GM21619 (cell line): Measurements from ENCODE around the gene GPR101.
A peak's percentile ranks its signal among the peaks of the same experiment; 100 is the strongest.

Experiments
- ATAC-seq: cut with Tn5 transposase; IDR thresholded peaks from one replicate; pipeline ENCODE4 v1.9.1; 2021; ENCODE audit not compliant: unreplicated experiment

GPR101 gene

DNA sequence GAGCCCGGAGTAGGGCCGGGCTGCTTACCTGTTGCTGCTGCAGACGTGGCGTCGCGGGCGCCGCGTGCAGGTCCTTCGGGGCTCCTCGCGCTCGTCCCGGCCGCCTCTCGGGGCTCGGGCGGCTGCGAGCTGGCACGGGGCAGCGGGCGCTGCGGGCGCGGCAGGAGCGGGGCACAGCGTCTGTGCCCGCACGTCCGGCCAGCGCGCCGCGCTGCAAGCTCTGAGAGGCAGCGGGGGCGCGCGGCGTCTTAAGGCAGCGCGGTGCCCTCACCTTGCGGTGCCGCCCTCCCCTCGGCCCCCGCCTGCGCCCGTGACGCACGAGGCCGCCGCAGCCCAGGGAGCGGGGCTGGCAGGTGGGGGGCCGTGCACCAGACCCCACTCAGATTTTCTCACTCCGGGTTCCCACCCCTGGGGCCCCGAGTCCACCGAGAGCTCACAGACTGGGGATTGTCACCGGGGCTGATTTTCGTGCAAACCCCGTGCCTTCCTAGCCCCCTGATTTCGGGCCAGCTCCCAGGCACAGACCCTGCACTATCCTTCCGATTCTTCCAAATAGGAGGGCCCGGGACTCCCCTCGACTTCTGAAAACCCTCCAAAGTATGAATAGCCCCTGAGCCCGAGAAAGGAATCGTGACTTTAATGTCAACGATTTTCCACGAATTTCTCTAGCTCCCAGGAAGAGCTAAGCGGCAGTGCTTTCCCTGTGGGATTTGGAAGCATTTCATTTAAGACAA, at the start of gene GPR101:
Gene GPR101, minus strand, starts transcription at position 222 of the 734 bp plus-strand sequence. CDS start 2,321 bp downstream, outside the sequence.
- ATAC-seq: no peak

DNA sequence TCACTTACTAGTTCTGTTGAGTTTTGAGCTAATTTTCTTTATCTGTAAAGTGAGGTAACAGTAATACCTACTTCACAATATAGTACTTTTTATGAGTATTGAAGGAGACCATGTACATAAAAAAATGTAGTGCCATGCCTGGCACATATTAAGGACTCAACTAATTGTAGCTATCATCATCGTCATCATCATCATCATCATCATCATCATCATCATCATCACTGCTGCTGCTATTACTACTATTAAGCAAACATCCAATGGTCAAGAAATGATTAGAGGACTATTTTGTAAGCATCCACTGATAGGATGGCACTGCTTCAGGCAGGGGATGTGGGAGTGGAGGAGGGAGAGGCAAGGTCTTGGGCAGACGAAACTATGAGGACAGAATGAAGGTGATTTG, 47.4 kb upstream of the GPR101 start:
- ATAC-seq: no peak

- no peak for ATAC-seq
Measured at GRCh38 chrX:137072396-137072795, 38.6 kb upstream of the GPR101 start.

- ATAC-seq: no peak
Measured at GRCh38 chrX:137071596-137071995, 37.8 kb upstream of the GPR101 start.

- no peak for ATAC-seq
Measured at GRCh38 chrX:137067147-137067546, 33.4 kb upstream of the GPR101 start.

GRCh38 chrX:137062915-137063617, 29.3 kb upstream of the GPR101 start:
- no peak for ATAC-seq

- ATAC-seq: no peak
Measured at GRCh38 chrX:137058339-137059127, 24.7 kb upstream of the GPR101 start.

DNA sequence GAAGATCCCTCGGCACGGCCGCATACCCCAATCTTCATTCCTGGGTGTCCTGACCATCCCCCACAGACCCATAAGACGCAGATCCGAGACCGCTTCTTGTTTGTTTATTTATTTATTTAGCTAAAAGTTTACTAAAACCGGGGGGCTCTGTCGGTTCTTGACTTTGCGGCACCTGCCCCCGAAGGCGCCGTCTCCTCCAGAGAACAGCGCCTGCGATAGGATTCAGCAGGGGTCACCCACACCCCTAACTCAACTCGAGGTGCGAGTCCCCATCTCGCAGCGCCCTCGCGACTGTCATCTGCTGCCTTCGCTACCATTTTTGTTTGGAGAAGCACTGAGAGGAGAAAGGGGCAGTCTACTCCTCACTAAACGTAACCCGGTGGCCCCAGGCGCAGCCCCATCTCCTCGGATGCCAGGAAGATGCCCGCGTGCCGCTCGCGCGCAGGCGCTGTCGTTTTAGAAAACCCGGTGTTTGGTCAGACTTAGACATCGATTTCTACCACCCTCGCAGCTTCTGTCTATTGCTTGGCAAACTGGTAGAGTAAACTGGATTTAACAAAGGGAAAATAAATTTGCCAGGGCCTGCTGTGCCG, 18.9 kb upstream of the GPR101 start:
- peak; percentile 16 for ATAC-seq

DNA sequence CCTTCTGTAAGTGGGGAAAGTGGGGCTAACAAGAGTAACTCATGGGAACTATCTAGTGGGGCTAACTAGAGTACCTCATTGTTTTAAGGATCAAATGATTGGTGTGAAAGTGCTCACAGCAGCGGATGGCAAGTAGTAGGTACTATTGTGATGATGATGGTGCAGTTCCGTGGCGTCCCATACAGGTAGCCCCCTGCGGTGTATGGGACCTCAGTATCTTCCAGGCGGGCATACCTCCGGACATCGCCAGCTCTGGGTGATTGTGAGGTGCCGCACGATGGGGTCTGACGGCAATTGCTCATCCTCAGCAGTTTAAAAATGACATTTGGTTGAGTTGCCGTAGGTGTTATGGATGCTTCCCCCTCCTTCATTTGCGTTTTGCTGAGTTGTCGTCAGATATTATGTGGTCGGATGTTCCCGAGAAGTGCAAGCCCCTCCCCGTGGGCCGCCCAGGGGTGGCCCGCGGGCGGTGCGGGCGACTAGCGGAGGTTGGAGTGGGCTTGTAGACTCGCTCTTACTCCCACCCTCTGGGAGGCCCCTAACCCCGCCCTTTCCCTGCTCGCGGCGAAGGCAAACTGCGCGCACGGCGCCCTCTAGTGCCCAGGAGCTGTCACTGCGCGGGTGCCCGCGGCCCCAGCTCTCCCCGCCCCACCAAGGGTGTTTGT, 18.3 kb upstream of the GPR101 start:
- peak; percentile 97 for ATAC-seq

DNA sequence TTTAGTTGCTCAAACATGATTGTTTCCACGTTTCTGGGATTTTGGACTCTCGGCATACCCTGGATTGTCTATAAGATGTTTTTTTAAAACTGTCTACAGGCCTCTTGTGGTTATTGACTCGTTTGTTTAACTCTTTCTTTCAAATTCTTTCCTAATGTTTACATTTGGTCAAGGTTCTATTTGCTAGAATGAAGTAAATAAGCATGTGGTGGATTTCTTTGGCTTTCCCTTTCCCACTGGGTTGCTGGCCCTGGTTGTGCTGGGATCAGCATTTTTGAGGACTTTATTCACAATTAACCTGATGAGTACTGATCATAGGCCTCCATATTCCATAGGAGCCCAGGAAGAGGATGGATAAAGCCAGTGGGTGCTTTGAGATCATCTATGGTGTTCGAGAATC, 11.1 kb upstream of the GPR101 start:
- no peak for ATAC-seq

DNA sequence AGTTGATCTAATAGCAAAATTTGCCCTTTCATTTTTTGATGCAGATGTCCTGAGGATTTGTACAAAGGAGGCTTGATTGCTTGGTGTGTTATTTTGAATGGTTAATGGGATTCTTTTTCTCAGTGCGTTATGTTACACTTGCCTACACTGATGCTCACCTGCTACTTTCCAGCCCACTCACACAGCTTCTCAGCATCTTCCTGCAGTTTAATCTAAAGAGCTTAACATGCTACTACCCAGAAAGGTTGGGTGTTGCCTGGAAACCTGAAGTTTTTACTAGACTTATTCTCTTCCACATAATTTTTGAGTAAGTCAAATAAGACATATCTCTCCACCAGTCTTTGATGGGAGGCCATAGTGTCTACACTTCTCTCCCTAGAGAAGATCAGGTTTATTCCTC, 9.9 kb upstream of the GPR101 start:
- no peak for ATAC-seq

DNA sequence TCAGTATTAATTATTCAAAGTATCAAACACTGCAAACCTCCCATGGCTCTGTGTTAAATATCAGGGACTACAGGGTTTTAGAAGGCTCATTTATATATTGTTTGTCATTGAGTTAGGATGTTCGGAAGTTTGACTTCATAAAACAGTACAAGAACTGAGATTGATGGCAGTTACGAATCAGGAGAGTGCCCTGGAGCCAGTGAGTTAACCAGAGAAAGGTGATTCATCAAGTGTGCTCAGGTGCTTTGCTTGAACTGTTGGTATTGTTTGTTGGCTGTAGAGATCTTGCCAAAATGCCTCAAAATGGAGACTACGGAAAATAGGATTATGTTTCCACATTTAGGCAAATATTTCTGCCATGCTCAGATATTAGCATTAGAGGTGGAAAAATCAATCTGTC, 7.5 kb upstream of the GPR101 start:
- no peak for ATAC-seq

DNA sequence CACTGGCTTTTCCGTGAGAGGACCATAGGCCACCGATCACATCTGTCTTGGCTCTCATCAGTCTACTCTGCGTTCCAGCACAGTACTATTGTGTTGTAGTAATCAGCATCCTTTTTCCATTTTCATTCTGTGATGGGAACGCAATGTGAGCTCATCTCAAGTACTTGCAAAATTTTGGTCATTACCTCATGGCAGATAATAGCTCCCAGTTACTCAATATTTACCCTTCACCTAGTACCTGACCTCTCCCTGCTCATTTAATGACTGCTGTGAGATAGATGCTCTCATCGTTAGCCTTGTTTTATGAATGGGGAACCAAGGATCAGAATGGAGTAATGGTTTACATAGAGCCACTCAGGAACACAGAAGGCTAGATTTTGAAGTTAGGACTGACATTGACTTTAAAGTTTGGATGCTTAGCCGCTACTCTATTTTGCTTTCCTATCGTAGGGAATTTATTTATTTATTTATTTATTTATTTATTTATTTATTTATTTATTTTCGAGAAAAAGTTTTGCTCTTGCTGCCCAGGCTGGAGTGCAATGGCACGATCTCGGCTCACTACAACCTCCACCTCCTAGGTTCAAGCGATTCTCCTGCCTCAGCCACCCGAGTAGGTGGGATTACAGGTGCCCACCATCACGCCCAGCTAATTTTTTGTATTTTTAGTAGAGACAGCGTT, 6.5 kb upstream of the GPR101 start:
- no peak for ATAC-seq

GRCh38 chrX:137034508-137034872, 695 bp upstream of the GPR101 start:
- ATAC-seq: no peak

GRCh38 chrX:137032841-137033773, 688 bp downstream of the GPR101 start:
- no peak for ATAC-seq

GRCh38 chrX:137032341-137032694, 1.5 kb downstream of the GPR101 start:
- ATAC-seq: peak; percentile 33

DNA sequence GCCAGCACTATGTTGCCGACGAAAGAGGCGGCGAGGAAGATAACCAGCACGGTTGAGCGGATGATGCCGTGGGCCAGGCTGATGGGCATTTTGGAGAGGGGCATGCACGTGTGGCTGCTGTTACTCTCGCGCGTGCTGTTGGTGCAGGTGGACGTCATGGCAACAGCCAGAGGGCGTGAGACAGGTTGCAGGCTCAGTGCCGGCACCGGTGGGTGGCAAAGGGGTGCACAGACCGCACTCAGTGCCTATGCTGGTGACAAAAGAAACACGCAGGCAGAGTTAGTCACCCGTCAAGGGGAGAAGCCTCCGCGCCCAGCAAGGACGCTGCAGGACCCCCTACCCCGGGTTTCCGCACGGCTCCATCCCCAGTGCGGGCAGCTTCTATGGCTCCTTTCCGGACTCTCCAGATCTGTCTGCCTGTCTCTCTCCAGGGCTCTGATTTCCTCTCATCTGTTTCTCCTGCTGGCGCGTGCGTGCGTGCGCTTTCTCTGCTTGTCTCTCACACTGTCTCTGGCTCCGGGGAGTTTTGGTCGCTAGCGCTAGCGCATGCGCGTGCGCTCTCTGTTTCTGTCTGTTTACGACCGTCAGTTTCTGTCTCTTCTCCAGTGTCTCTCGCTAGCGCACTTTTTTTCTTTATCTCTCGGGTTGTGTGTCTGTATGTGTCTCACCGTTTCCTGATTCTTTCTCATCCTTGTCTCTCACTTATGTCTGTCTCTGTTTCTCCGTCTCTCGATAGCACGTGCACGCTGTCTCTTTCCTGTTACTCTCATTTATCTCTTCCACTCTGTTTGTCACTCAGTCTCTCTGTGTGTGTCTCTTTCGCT, 2.1 kb downstream of the GPR101 start:
- ATAC-seq: peak; percentile 79

GRCh38 chrX:137031039-137031438, 2.8 kb downstream of the GPR101 start:
- ATAC-seq: no peak
